ENCODE data around the gene AQP12A.

DNA sequence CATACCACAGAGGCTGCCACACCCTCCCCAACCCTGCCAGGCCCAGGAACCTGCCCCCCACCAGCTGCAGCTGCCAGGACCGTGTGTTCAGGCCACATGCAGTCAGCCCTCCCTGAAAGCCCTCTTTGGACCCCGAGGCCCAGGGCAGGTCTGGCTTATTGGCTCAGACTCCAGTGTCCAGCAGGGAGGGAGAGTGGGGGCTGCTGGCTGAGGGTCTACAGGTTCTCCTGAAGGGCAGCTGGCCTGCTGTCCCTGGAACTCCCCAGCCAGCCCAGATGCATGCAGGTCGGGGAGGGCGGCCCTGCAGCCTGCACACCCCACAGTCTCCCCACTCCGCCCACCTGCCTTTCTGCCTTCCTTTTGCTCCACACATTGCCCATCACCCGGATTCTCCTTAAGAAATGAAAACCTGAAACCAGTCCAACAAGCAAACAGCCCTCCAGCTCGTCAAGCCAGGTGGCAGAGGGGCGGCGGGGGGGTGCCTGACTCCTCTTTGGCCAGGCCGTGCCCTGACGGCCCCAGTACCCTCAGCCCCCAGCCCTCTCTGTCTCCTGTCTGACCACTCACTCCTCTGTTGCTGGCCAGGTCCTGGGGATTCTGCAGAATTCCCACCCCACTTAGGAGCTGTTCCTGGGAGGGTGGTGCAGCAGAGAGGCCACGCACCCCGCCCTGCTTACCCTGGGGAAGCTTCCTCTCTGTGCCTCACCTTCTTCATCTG, 48.4 kb upstream of the AQP12A start:
- no peak for TF ChIP-seq MYC (IDR thresholded peaks at IDR 0.05; ENCODE audit: borderline replicate concordance, low read length)
- TF ChIP-seq, protein P1, sequence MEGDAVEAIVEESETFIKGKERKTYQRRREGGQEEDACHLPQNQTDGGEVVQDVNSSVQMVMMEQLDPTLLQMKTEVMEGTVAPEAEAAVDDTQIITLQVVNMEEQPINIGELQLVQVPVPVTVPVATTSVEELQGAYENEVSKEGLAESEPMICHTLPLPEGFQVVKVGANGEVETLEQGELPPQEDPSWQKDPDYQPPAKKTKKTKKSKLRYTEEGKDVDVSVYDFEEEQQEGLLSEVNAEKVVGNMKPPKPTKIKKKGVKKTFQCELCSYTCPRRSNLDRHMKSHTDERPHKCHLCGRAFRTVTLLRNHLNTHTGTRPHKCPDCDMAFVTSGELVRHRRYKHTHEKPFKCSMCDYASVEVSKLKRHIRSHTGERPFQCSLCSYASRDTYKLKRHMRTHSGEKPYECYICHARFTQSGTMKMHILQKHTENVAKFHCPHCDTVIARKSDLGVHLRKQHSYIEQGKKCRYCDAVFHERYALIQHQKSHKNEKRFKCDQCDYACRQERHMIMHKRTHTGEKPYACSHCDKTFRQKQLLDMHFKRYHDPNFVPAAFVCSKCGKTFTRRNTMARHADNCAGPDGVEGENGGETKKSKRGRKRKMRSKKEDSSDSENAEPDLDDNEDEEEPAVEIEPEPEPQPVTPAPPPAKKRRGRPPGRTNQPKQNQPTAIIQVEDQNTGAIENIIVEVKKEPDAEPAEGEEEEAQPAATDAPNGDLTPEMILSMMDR (IDR thresholded peaks at IDR 0.05): no peak
- no peak for TF ChIP-seq RAD21 (conservative IDR thresholded peaks at IDR 0.05 in 1 of 2, IDR thresholded peaks at IDR 0.05 in 1 of 2)
- TF ChIP-seq, protein P2, sequence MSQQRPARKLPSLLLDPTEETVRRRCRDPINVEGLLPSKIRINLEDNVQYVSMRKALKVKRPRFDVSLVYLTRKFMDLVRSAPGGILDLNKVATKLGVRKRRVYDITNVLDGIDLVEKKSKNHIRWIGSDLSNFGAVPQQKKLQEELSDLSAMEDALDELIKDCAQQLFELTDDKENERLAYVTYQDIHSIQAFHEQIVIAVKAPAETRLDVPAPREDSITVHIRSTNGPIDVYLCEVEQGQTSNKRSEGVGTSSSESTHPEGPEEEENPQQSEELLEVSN (IDR thresholded peaks at IDR 0.05; ENCODE audit: borderline replicate concordance, low read depth): no peak
- TF ChIP-seq SMC3 (IDR thresholded peaks at IDR 0.05): no peak
- TF ChIP-seq RFX5 (IDR thresholded peaks at IDR 0.05): no peak
- TF ChIP-seq, protein P3, sequence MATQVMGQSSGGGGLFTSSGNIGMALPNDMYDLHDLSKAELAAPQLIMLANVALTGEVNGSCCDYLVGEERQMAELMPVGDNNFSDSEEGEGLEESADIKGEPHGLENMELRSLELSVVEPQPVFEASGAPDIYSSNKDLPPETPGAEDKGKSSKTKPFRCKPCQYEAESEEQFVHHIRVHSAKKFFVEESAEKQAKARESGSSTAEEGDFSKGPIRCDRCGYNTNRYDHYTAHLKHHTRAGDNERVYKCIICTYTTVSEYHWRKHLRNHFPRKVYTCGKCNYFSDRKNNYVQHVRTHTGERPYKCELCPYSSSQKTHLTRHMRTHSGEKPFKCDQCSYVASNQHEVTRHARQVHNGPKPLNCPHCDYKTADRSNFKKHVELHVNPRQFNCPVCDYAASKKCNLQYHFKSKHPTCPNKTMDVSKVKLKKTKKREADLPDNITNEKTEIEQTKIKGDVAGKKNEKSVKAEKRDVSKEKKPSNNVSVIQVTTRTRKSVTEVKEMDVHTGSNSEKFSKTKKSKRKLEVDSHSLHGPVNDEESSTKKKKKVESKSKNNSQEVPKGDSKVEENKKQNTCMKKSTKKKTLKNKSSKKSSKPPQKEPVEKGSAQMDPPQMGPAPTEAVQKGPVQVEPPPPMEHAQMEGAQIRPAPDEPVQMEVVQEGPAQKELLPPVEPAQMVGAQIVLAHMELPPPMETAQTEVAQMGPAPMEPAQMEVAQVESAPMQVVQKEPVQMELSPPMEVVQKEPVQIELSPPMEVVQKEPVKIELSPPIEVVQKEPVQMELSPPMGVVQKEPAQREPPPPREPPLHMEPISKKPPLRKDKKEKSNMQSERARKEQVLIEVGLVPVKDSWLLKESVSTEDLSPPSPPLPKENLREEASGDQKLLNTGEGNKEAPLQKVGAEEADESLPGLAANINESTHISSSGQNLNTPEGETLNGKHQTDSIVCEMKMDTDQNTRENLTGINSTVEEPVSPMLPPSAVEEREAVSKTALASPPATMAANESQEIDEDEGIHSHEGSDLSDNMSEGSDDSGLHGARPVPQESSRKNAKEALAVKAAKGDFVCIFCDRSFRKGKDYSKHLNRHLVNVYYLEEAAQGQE (IDR thresholded peaks at IDR 0.05): no peak
- TF ChIP-seq NFE2L2 (conservative IDR thresholded peaks at IDR 0.05; ENCODE audit: low read length): no peak
- no peak for TF ChIP-seq MAFK (IDR thresholded peaks at IDR 0.05; ENCODE audit: partially characterized antibody)
- no peak for TF ChIP-seq FOSL2 (IDR thresholded peaks at IDR 0.05)
- no peak for TF ChIP-seq FOSL2 (CRISPR knock-in tag; IDR thresholded peaks at IDR 0.05)
- TF ChIP-seq CHD2 (IDR thresholded peaks at IDR 0.05; ENCODE audit: low read length, partially characterized antibody): no peak
